Cardiac fibroblast (primary cell): ENCODE data around the gene MRPS14.

Experiments
- DNase-seq, 2 donors: peaks; one replicate each; pipeline versions ENCODE4 v3.0.0 to v3.0.0-alpha.2; 2010; ENCODE audit warnings: low read depth in 2 of 2
- H3K4me3 ChIP-seq, 2 donors: replicated peaks in 1 of 2; 1 replicate in 1 of 2; 2 replicates in 1 of 2; pipeline ENCODE4 v1.5.1; 2011; ENCODE audit warnings: low read depth in 2 of 2, low read length in 2 of 2, mild to moderate bottlenecking in 2 of 2, moderate library complexity in 1 of 2
- TF ChIP-seq, protein P1 (sequence below): IDR thresholded peaks from one replicate; pipeline ENCODE4 v1.5.1; 2011; ENCODE audit warnings: low read depth, mild to moderate bottlenecking, low read length, inconsistent platforms

The MRPS14 gene

DNA sequence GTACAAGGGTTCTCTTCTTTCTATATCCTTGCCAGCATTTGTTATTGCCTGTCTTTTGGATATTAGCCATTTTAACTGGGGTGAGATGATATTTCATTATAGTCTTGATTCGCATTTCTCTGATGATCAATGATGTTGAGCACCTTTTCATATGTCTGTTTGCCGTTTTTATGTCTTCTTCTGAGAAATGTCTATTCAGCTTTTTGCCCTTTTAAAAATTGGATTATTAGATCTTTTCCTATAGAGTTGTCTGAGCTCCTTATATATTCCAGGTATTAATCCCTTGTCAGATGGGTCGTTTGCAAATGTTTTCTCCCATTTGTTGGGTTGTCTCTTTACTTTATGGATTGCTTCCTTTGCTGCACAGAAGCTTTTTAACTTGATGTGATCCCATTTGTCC, 19.4 kb upstream of the MRPS14 start:
- no peak overlapping the region for H3K4me3 ChIP-seq
- no peak for DNase-seq
- TF ChIP-seq, protein P1, sequence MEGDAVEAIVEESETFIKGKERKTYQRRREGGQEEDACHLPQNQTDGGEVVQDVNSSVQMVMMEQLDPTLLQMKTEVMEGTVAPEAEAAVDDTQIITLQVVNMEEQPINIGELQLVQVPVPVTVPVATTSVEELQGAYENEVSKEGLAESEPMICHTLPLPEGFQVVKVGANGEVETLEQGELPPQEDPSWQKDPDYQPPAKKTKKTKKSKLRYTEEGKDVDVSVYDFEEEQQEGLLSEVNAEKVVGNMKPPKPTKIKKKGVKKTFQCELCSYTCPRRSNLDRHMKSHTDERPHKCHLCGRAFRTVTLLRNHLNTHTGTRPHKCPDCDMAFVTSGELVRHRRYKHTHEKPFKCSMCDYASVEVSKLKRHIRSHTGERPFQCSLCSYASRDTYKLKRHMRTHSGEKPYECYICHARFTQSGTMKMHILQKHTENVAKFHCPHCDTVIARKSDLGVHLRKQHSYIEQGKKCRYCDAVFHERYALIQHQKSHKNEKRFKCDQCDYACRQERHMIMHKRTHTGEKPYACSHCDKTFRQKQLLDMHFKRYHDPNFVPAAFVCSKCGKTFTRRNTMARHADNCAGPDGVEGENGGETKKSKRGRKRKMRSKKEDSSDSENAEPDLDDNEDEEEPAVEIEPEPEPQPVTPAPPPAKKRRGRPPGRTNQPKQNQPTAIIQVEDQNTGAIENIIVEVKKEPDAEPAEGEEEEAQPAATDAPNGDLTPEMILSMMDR = no peak

DNA sequence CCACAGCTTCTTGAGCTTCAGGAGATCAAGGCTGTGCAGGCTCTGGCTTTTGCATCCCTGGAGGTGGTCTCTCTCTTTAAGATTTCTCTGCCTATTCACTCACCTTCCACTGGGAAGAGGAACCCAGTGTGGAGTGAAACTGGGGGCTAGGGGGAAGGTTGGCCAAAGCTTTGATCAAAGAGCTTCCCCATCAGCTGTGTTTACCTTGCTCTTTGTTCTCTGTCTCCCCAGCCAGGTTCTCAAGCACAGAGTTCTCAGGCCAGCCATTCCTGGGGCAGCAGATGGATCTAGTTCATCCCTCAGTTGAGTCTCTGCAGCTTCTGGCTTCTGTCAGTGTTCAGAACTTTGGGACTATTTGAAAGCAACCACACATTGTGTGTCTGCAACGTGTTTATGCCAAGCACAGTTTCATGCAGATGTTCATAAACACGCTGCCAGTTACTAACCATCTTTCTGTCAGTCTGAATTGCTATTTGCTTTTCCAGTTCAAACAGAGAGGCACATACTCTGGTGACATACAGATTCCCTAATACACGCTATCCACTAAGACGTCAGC, 17.2 kb upstream of the MRPS14 start:
- DNase-seq = no peak
- H3K4me3 ChIP-seq = no peak overlapping the region
- TF ChIP-seq, protein P1 = no peak

DNA sequence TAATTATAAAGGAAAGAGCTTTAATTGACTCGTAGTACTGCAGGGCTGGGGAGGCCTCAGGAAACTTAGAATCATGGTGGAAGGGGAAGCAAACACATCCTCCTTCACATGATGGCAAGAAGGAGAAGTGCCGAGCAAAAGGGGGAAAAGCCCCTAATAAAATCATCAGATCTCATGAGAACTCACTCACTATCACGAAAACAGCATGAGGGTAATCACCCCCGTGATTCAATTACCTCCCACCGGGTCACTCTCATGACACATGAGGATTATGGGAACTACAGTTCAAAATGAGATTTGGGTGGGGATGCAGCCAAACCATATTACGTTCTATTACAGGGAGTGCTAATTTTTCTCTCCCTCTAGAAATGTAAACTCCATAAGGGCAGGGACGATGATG, 14.2 kb upstream of the MRPS14 start:
- DNase-seq = no peak
- TF ChIP-seq, protein P1 = no peak
- no peak overlapping the region for H3K4me3 ChIP-seq

DNA sequence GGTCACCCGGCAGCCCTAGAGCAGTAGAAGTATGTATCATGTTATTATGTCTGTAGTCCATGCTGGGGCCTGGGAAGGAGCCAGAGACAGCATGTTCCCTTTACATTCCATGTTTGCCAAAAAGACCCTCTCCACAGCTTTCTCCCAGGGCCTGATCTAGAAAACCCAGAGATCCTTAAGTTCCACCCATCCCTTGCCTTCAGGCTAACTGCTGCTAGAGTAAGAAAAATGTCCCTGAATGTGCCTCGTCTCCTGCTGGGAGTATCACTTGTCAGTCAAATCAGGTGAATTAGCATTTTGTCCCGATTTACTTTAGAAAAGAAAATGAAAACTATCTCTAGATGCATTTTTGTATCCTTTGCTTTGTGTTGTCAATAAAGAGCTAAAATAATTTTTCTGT, 13.3 kb upstream of the MRPS14 start:
- DNase-seq = no peak
- TF ChIP-seq, protein P1 = no peak
- H3K4me3 ChIP-seq = no peak overlapping the region

DNA sequence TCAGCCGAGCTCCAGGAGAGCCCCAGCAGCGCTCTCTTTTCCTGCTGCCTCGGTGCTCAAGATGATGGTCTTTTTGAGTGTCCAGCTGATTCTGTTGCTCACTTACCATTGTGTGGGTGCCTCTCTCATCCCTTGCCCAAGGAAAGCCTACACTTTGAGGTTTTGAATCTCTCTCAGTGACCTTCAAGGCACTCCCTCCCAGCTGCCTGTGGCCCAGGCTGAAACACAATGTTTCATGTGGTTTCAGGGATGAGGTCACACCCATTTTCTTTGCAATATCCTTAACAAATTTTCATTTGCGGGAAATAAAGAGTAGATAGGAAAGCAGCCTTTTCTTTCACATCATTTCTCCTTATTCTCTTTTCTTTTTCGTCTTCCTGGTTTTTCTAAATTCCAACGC, 12.6 kb upstream of the MRPS14 start:
- TF ChIP-seq, protein P1 = no peak
- no peak for DNase-seq
- no peak overlapping the region for H3K4me3 ChIP-seq

DNA sequence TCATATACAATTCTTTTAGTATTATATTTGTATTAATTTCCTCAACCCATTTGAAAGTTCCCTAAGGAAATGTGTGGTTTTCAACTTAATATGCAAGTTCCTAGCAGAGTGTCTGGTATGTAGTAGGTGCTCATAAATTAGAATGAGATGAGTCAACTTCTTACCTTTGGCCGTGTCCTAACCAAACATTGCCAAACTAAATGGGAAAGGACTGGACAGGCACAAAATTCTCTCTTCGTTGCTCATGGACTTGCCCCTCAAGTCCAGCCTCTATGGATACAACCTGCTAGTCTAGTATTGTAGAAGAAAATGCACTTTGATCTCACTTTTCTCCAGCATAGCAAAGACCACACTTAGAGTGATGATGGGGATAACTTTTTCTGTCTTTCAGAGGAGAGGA, 11.6 kb upstream of the MRPS14 start:
- DNase-seq = no peak
- TF ChIP-seq, protein P1 = no peak
- no peak overlapping the region for H3K4me3 ChIP-seq

DNA sequence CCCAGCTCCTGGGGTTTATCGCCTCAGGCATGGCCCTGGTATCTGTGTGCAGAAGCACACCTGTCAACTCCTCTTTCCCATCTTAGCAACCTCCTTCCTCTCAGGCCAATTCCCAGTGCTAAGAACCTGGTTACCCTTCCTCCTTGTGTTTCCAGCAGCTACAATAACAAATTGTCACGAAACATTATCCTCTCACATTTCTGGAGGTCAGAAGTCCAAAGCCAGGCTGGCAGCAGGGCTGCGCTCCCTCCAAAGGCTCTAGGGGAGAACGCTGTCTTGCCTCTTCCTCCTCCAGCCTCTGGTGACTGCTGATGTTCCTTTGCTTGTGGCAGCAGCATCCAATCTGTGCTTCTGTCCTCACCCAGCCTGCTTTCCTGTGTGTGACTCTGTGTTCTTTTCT, 10.7 kb upstream of the MRPS14 start:
- H3K4me3 ChIP-seq = no peak overlapping the region
- no peak for DNase-seq
- TF ChIP-seq, protein P1 = no peak
